Ascending aorta (tissue), 2 donors: Measurements from ENCODE around the gene ASPM. TPM values are rescaled to one million over a fixed set of nuclear protein-coding genes. Genes with fewer than 3 reads are reported as not detected.
"Not testable (repeated sequence)": the region's sequence is repeated elsewhere in the genome, so short reads cannot be mapped to it uniquely, and the experiment has no call there.

Source experiments
- DNase-seq, 2 donors: peaks; one replicate each; pipeline ENCODE4 v3.0.0-alpha.2; 2019; ENCODE audit warnings: low spot score in 2 of 2
- H3K27ac ChIP-seq, 2 donors: fragments of 200-600 bp; sonication (generic); one replicate each; pipeline ENCODE4 v1.5.1; 2016 to 2017; ENCODE audit warnings: mild to moderate bottlenecking in 1 of 2
- H3K27me3 ChIP-seq: fragments of 200-600 bp; sonication (generic); one replicate; pipeline ENCODE4 v1.5.1; 2017
- H3K36me3 ChIP-seq, 2 donors: fragments of 200-600 bp; sonication (generic); one replicate each; pipeline ENCODE4 v1.5.1; 2016
- H3K4me1 ChIP-seq, 2 donors: fragments of 200-600 bp; sonication (generic); one replicate each; pipeline ENCODE4 v1.5.1; 2016 to 2017; ENCODE audit warnings: mild to moderate bottlenecking in 1 of 2
- H3K4me3 ChIP-seq, 2 donors: fragments of 200-600 bp; sonication (generic); one replicate each; pipeline ENCODE4 v1.5.1; 2016 to 2017; ENCODE audit warnings: mild to moderate bottlenecking in 1 of 2
- H3K9me3 ChIP-seq, 2 donors: fragments of 200-600 bp; sonication (generic); one replicate each; pipeline ENCODE4 v1.5.1; 2016
- CTCF ChIP-seq, 3 experiments: fragments of 200-600 bp in 2 of 3; fragments of 450-650 bp in 1 of 3; sonication (generic) in 2 of 3; IDR thresholded peaks; one replicate each; pipeline ENCODE4 v1.5.1; 2016 to 2019; ENCODE audit warnings: antibody characterized with exemption in 3 of 3, mild to moderate bottlenecking in 1 of 3, moderate library complexity in 1 of 3
- intact Hi-C: fragments of 100-400 bp; cut with DNase I; formaldehyde crosslinking; loops from one replicate; pipeline ENCODE4 v1.15.1; 2023
- total RNA-seq: library from RNA; depleted of rRNA; stranded (reverse); fragments of >200 nt; gene quantifications from one replicate; pipeline ENCODE4 v1.1.0, GENCODE V29; 2016

Gene ASPM
- total RNA-seq, 1 donor from 2014 or later = not detected

GRCh38 chr1:197101978-197102377 lies 44.5 kb downstream of the ASPM start:
- Histone ChIP-seq H3K4me3 (no peak overlapping the region), H3K36me3 (no peaks in the 10 kb centered on the region), H3K27me3 (no peaks in the 10 kb centered on the region), H3K4me1 (no peaks in the 10 kb centered on the region), H3K27ac (no peak overlapping the region), H3K9me3 (no peaks in the 10 kb centered on the region)
- no peak for DNase-seq
- intact Hi-C loops = no loop called here
- TF ChIP-seq CTCF (IDR thresholded peaks at IDR 0.05) = no peak

GRCh38 chr1:197100677-197101076 lies 45.8 kb downstream of the ASPM start:
- TF ChIP-seq CTCF (IDR thresholded peaks at IDR 0.05) = no peak
- no peaks in the 10 kb centered on the region for H3K9me3 ChIP-seq
- H3K4me1 ChIP-seq = no peaks in the 10 kb centered on the region
- intact Hi-C loops = no loop called here
- no peaks in the 10 kb centered on the region for H3K27me3 ChIP-seq
- H3K4me3 ChIP-seq = no peak overlapping the region
- no peak overlapping the region for H3K27ac ChIP-seq
- no peaks in the 10 kb centered on the region for H3K36me3 ChIP-seq
- DNase-seq = no peak

GRCh38 chr1:197099444-197099843 lies 47.0 kb downstream of the ASPM start:
- intact Hi-C loops = no loop called here
- Histone ChIP-seq H3K27me3 (no peaks in the 10 kb centered on the region), H3K9me3 (no peaks in the 10 kb centered on the region), H3K4me3 (no peak overlapping the region), H3K4me1 (no peaks in the 10 kb centered on the region), H3K27ac (no peak overlapping the region), H3K36me3 (no peaks in the 10 kb centered on the region)
- no peak for DNase-seq
- no peak for TF ChIP-seq CTCF (IDR thresholded peaks at IDR 0.05)

- H3K9me3 ChIP-seq, H3K27me3 ChIP-seq, DNase-seq, intact Hi-C loops, H3K4me3 ChIP-seq, H3K4me1 ChIP-seq, H3K36me3 ChIP-seq, H3K27ac ChIP-seq: not testable (repeated sequence)
These were observed 49.5 kb downstream of the ASPM start for GRCh38 chr1:197096971-197097370.

- no peak for TF ChIP-seq CTCF (IDR thresholded peaks at IDR 0.05)
- H3K9me3 ChIP-seq = no peaks in the 10 kb centered on the region
- H3K36me3 ChIP-seq = no peaks in the 10 kb centered on the region
- intact Hi-C loops = no loop called here
- H3K4me1 ChIP-seq = no peaks in the 10 kb centered on the region
- H3K4me3 ChIP-seq = no peak overlapping the region
- no peak overlapping the region for H3K27ac ChIP-seq
- no peaks in the 10 kb centered on the region for H3K27me3 ChIP-seq
- DNase-seq = no peak
These were observed 50.3 kb downstream of the ASPM start for GRCh38 chr1:197096137-197096536.

- Histone ChIP-seq H3K27me3 (no peaks in the 10 kb centered on the region), H3K9me3 (no peaks in the 10 kb centered on the region), H3K4me1 (no peaks in the 10 kb centered on the region), H3K27ac (no peak overlapping the region), H3K4me3 (no peak overlapping the region), H3K36me3 (no peaks in the 10 kb centered on the region)
- intact Hi-C loops = no loop called here
- TF ChIP-seq CTCF (IDR thresholded peaks at IDR 0.05) = no peak
- DNase-seq = no peak
These were observed 53.1 kb downstream of the ASPM start for GRCh38 chr1:197093226-197093885.
